Spleen (tissue), 11 donors: ENCODE measurements around the gene TNNT2. TPM values are rescaled to one million over a fixed set of nuclear protein-coding genes. Genes with fewer than 3 reads are reported as not detected.

Source experiments
- DNase-seq: peaks from one replicate; pipeline ENCODE4 v3.0.0-alpha.2; 2020
- H3K27ac ChIP-seq, 8 donors: fragments of 200-600 bp; sonication (generic) in 7 of 8; 1 replicate in 4 of 8; 2 replicates in 4 of 8; pipeline versions ENCODE4 v1.5.0 to v1.8.0; 2016 to 2021; ENCODE audit warnings: inconsistent platforms in 4 of 8, mild to moderate bottlenecking in 4 of 8, moderate library complexity in 1 of 8
- H3K27me3 ChIP-seq, 7 donors: fragments of 200-600 bp; sonication (generic) in 6 of 7; replicated peaks in 1 of 7; 1 replicate in 4 of 7; 2 replicates in 3 of 7; pipeline versions ENCODE4 v1.5.0 to v1.8.0; 2016 to 2021; ENCODE audit warnings: inconsistent platforms in 3 of 7, mild to moderate bottlenecking in 1 of 7
- H3K36me3 ChIP-seq, 6 donors: fragments of 200-600 bp; sonication (generic) in 5 of 6; 1 replicate in 4 of 6; 2 replicates in 2 of 6; pipeline versions ENCODE4 v1.5.0 to v1.8.0; 2016 to 2021; ENCODE audit warnings: inconsistent platforms in 2 of 6
- H3K4me1 ChIP-seq, 6 donors: fragments of 200-600 bp; sonication (generic) in 5 of 6; 1 replicate in 3 of 6; 2 replicates in 3 of 6; pipeline versions ENCODE4 v1.5.0 to v1.8.0; 2016 to 2021; ENCODE audit warnings: inconsistent platforms in 3 of 6
- H3K4me3 ChIP-seq, 8 donors: fragments of 200-600 bp; sonication (generic) in 7 of 8; 1 replicate in 4 of 8; 2 replicates in 4 of 8; pipeline versions ENCODE4 v1.5.0 to v1.8.0; 2016 to 2021; ENCODE audit warnings: inconsistent platforms in 4 of 8, mild to moderate bottlenecking in 4 of 8, moderate library complexity in 2 of 8
- H3K9me3 ChIP-seq, 8 donors: fragments of 200-600 bp; sonication (generic) in 7 of 8; 1 replicate in 4 of 8; 2 replicates in 4 of 8; pipeline versions ENCODE4 v1.5.0 to v1.8.0; 2016 to 2021; ENCODE audit warnings: inconsistent platforms in 4 of 8
- POLR2A ChIP-seq, 3 donors: fragments of 450-650 bp; IDR thresholded peaks; one replicate each; pipeline ENCODE4 v1.5.1; 2017; ENCODE audit warnings: antibody characterized with exemption in 3 of 3, mild to moderate bottlenecking in 1 of 3
- POLR2AphosphoS5 ChIP-seq, 3 donors: sonication (generic); formaldehyde crosslinking; IDR thresholded peaks; one replicate each; pipeline ENCODE4 v1.5.1; 2017; ENCODE audit warnings: antibody characterized with exemption in 3 of 3
- WGBS, 5 donors: extraction: QIAGEN DNeasy Blood & Tissue Kit in 3 of 5; methylation state at CpG; one replicate each; pipeline versions ENCODE4 v1.1.5 to v1.1.7; 2013 to 2018; 5-methylcytosine and 5-hydroxymethylcytosine counted together
- intact Hi-C: fragments of 100-400 bp; cut with DNase I; formaldehyde crosslinking; loops from one replicate; pipeline ENCODE4 v1.15.0; 2023; ENCODE audit warnings: low total_unique reads
- polyA plus RNA-seq, 3 donors: library from polyadenylated mRNA; stranded (reverse); fragments of 200-250 nt; gene quantifications; one replicate each; pipeline ENCODE4 v1.2.1, GENCODE V29; 2013
- total RNA-seq, 7 donors: library from RNA; depleted of rRNA in 3 of 7; stranded (reverse); fragments of >200 nt in 3 of 7; fragmentation: NEBNext Ultra II Directional in 4 of 7; extraction: Animal tissue kit (Norgen Biotek cat#: 25700) in 4 of 7; gene quantifications; one replicate each; pipeline versions ENCODE4 v1.1.0 to v1.2.1, GENCODE V29; 2016 to 2021
- TF ChIP-seq, protein P1 (sequence below), 11 experiments: fragments of 200-600 bp in 7 of 11; fragments of 450-650 bp in 4 of 11; sonication (generic) in 4 of 11; IDR thresholded peaks in 8 of 11; conservative IDR thresholded peaks in 3 of 11; 1 replicate in 7 of 11; 2 replicates in 4 of 11; pipeline versions ENCODE4 v1.4.0 to v1.8.0; 2016 to 2021; ENCODE audit warnings: antibody characterized with exemption in 11 of 11, inconsistent platforms in 4 of 11, mild to moderate bottlenecking in 1 of 11
- donor health status: healthy with polysubstance abuse.
- donor health status: DM: no; HTN: no; CAD: no; lungs with moderate emphysema.
- donor health status: DM: no; HTN: no; CAD: no.
- donor health status: Bipolar disorder and iron deficiency.
- donor health status: healthy.
- donor health status: DM: no; HTN: no; CAD: no.
- donor health status: DM: yes; HTN: yes; CAD: no.

Gene TNNT2
- total and polyA plus RNA-seq, 10 donors: 0.41 to 3.8 (median 1.2) TPM; not detected in 5

DNA sequence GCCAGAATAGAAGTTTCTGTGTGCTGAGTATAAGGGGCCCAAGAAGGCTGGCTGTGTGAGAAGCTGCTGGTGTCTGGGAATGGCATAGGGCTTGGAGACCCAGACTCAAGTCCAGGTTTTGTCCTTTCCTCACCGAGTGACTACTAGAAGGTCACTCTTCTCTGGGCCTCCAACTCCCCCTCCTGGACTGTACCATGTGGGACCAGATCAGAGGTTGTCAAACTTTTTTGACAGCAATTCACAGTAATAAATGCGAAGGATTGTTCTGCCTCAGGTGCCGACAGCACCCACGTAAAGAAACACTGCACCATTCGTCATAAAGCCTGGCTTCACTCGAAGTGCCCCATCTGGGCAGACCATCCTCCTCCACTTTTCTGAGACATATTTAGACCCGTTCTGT is 65.2 kb downstream of the TNNT2 start:
- intact Hi-C loops: no loop called here
- H3K9me3 ChIP-seq: no peaks in the 10 kb centered on the region
- no peaks in the 10 kb centered on the region for H3K36me3 ChIP-seq
- no peak for TF ChIP-seq POLR2AphosphoS5 (IDR thresholded peaks at IDR 0.05)
- TF ChIP-seq POLR2A (IDR thresholded peaks at IDR 0.05): no peak
- TF ChIP-seq, protein P1, sequence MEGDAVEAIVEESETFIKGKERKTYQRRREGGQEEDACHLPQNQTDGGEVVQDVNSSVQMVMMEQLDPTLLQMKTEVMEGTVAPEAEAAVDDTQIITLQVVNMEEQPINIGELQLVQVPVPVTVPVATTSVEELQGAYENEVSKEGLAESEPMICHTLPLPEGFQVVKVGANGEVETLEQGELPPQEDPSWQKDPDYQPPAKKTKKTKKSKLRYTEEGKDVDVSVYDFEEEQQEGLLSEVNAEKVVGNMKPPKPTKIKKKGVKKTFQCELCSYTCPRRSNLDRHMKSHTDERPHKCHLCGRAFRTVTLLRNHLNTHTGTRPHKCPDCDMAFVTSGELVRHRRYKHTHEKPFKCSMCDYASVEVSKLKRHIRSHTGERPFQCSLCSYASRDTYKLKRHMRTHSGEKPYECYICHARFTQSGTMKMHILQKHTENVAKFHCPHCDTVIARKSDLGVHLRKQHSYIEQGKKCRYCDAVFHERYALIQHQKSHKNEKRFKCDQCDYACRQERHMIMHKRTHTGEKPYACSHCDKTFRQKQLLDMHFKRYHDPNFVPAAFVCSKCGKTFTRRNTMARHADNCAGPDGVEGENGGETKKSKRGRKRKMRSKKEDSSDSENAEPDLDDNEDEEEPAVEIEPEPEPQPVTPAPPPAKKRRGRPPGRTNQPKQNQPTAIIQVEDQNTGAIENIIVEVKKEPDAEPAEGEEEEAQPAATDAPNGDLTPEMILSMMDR (IDR thresholded peaks at IDR 0.05 in 8 of 11, conservative IDR thresholded peaks at IDR 0.05 in 3 of 11): no peak
- 79 to 93% (median 89%) methylated on average over 7 of the region's 7 CpGs for WGBS, 5 donors
- peaks cover 0 to 42% (median 8%) of the 10 kb centered on the region in 7 donors for H3K27me3 ChIP-seq
- no peak overlapping the region for H3K4me3 ChIP-seq
- DNase-seq: no peak
- peaks cover 0 to 24% (median 11%) of the 10 kb centered on the region in 6 donors for H3K4me1 ChIP-seq
- H3K27ac ChIP-seq: no peak overlapping the region

- TF ChIP-seq, protein P1 (IDR thresholded peaks at IDR 0.05 in 8 of 11, conservative IDR thresholded peaks at IDR 0.05 in 3 of 11): no peak
- TF ChIP-seq POLR2AphosphoS5 (IDR thresholded peaks at IDR 0.05) (no peak), POLR2A (IDR thresholded peaks at IDR 0.05) (no peak)
- Histone ChIP-seq H3K36me3 (no peaks in the 10 kb centered on the region), H3K4me1 (peaks cover 0 to 24% (median 11%) of the 10 kb centered on the region in 6 donors), H3K27ac (no peak overlapping the region), H3K27me3 (peaks cover 0 to 46% (median 8%) of the 10 kb centered on the region in 7 donors), H3K9me3 (no peaks in the 10 kb centered on the region), H3K4me3 (no peak overlapping the region)
- intact Hi-C loops: no loop called here
- WGBS, 5 donors: 32 to 66% (median 43%) methylated on average over 8 of the region's 8 CpGs
- DNase-seq: no peak
These were observed 66.0 kb downstream of the TNNT2 start for GRCh38 chr1:201311356-201312011.

DNA sequence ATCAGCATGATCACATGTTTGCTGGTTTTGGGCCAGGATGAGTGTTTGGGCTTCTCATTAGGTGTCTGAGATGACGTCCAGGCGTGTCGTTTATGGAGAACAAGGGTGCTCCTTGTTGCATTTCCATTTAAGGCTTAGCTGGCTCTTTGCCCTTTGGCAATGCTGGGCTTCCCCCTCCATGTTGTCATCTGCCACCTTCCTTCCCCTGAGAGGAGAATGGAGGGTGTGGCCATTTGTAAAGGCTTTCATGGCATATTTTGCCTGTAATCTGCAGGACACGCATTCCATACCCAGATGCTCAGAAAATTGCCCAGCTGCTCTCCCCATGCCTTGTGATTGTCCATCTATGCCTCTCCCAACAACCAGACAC is 66.5 kb downstream of the TNNT2 start:
- TF ChIP-seq POLR2AphosphoS5 (IDR thresholded peaks at IDR 0.05) (no peak), POLR2A (IDR thresholded peaks at IDR 0.05) (no peak)
- TF ChIP-seq, protein P1 (IDR thresholded peaks at IDR 0.05 in 8 of 11, conservative IDR thresholded peaks at IDR 0.05 in 3 of 11): no peak
- peaks cover 0 to 49% (median 8%) of the 10 kb centered on the region in 7 donors for H3K27me3 ChIP-seq
- H3K4me1 ChIP-seq: peaks cover 0 to 24% (median 11%) of the 10 kb centered on the region in 6 donors
- no peak overlapping the region for H3K4me3 ChIP-seq
- H3K9me3 ChIP-seq: no peaks in the 10 kb centered on the region
- no peak for DNase-seq
- no peak overlapping the region for H3K27ac ChIP-seq
- WGBS, 5 donors: 55 to 85% (median 63%) methylated on average over 4 of the region's 4 CpGs
- intact Hi-C loops: no loop called here
- H3K36me3 ChIP-seq: no peaks in the 10 kb centered on the region

GRCh38 chr1:201310251-201310985 is 67.1 kb downstream of the TNNT2 start:
- Histone ChIP-seq H3K27ac (no peak overlapping the region), H3K4me1 (peaks cover 0 to 24% (median 11%) of the 10 kb centered on the region in 6 donors)
- DNase-seq: no peak

More at GRCh38 chr1:201310251-201310985, 67.1 kb downstream of the TNNT2 start:
- peaks cover 0 to 55% (median 8%) of the 10 kb centered on the region in 7 donors for H3K27me3 ChIP-seq
- H3K36me3 ChIP-seq: no peaks in the 10 kb centered on the region
- TF ChIP-seq, protein P1 (IDR thresholded peaks at IDR 0.05 in 8 of 11, conservative IDR thresholded peaks at IDR 0.05 in 3 of 11): no peak
- no peak for TF ChIP-seq POLR2AphosphoS5 (IDR thresholded peaks at IDR 0.05)
- no peak for TF ChIP-seq POLR2A (IDR thresholded peaks at IDR 0.05)
- intact Hi-C loops: no loop called here
- H3K4me3 ChIP-seq: no peak overlapping the region
- H3K9me3 ChIP-seq: no peaks in the 10 kb centered on the region
- 37 to 72% (median 64%) methylated on average over 3 to 7 of the region's 7 CpGs for WGBS, 5 donors
